Measurements from ENCODE around the gene B4GALT5. TPM values are rescaled to one million over a fixed set of nuclear protein-coding genes. Genes with fewer than 3 reads are reported as not detected.

The B4GALT5 gene
- total RNA-seq, 4 donors from 2014 or later = 4.2 to 10.3 (median 7.1) TPM

DNA sequence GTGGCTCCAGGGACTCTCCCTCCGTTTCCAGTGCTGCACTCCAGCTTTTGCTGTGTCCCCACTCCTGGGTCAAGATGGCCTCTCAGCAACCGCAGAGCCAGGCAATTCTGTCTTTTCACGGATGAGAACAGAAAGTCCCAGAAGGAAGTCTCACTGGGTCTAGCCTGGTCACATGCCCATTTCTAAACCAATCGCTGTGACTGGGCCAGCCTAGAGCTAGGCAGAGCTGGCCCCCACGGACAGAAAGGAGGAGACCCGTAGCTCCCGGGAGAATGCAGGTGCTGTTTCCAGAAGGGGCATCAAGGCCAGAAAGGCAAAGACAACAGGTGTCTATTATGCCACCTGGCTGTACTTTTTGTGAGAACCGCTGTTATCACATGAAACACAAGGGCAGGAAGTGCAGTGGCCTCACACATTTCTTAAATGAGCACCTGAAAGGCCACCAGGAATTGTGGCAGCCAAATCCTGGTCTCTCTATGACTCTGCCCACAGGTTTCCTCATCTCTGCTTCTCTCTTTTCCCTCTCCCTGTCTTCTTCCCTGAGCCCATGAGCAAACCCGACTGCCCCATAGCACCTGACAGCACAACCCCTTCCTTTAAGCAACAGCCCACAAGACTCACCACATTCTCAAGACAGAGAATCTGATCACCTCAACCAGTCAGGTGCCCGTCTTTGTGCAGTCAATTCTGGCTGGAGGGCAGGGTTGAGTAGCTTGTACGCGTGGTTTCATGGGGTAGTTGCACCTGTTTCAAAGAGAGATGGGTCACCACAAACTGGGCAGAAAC, 37.1 kb upstream of the B4GALT5 start:
- TF ChIP-seq, protein P1, sequence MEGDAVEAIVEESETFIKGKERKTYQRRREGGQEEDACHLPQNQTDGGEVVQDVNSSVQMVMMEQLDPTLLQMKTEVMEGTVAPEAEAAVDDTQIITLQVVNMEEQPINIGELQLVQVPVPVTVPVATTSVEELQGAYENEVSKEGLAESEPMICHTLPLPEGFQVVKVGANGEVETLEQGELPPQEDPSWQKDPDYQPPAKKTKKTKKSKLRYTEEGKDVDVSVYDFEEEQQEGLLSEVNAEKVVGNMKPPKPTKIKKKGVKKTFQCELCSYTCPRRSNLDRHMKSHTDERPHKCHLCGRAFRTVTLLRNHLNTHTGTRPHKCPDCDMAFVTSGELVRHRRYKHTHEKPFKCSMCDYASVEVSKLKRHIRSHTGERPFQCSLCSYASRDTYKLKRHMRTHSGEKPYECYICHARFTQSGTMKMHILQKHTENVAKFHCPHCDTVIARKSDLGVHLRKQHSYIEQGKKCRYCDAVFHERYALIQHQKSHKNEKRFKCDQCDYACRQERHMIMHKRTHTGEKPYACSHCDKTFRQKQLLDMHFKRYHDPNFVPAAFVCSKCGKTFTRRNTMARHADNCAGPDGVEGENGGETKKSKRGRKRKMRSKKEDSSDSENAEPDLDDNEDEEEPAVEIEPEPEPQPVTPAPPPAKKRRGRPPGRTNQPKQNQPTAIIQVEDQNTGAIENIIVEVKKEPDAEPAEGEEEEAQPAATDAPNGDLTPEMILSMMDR (IDR thresholded peaks at IDR 0.05) = no peak
- no peak for TF ChIP-seq POLR2A (IDR thresholded peaks at IDR 0.05)
- intact Hi-C loops (cut with DNase I; ENCODE audit: low total_unique reads) = no loop called here
- DNase-seq (ENCODE audit: low spot score in 2 of 2) = peak in 1 of 2 donors; percentile 19
- H3K4me3 ChIP-seq (ENCODE audit: low read depth, poor library complexity, severe bottlenecking) = no peak overlapping the region
- 68 to 75% methylated on average over 12 of the region's 12 CpGs for WGBS, 2 donors

DNA sequence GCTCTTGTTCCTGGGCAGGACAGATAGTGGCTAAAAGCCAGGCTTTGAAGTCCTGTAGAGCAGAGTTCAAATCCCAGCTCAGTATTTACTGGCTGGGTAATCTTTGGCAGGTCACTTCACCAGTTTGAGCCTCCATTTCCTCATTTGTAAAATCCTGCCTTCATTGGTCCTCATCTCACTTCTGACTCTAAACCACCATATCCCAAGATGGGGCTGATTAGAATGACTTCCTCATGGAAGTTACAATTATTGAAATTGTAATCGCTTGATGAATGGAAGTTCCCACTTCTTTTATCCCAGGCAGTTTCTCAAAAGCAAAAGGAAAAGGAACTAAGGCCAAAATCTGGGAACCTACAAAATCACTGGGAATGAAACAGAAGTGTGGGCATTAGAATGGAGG, 35.9 kb upstream of the B4GALT5 start:
- intact Hi-C loops (cut with DNase I; ENCODE audit: low total_unique reads) = no loop called here
- 77% methylated on average over 1 of the region's 1 CpG for WGBS, 2 donors
- TF ChIP-seq POLR2A (IDR thresholded peaks at IDR 0.05) = no peak
- TF ChIP-seq, protein P1 (IDR thresholded peaks at IDR 0.05) = no peak
- DNase-seq (ENCODE audit: low spot score in 2 of 2) = no peak
- no peak overlapping the region for H3K4me3 ChIP-seq (ENCODE audit: low read depth, poor library complexity, severe bottlenecking)

DNA sequence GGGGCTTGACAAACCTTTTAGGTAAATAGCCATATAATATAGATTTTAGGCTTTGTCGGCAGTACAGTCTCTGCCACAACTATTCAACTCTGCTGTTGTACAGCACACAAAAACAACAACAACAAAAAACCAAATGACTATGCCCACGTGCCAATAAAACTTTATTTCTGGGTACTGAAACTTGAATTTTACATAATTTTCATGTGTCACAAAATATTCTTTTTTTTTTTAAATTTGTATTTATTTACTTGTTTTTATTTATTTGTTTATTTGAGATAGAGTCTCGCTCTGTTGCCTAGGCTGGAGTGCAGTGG, 34.8 kb upstream of the B4GALT5 start:
- H3K4me3 ChIP-seq (ENCODE audit: low read depth, poor library complexity, severe bottlenecking) = no peak overlapping the region
- no peak for TF ChIP-seq POLR2A (IDR thresholded peaks at IDR 0.05)
- TF ChIP-seq, protein P1 (IDR thresholded peaks at IDR 0.05) = no peak
- no peak for DNase-seq (ENCODE audit: low spot score in 2 of 2)
- intact Hi-C loops (cut with DNase I; ENCODE audit: low total_unique reads) = no loop called here
- 94 to 97% methylated on average over 3 of the region's 3 CpGs for WGBS, 2 donors

DNA sequence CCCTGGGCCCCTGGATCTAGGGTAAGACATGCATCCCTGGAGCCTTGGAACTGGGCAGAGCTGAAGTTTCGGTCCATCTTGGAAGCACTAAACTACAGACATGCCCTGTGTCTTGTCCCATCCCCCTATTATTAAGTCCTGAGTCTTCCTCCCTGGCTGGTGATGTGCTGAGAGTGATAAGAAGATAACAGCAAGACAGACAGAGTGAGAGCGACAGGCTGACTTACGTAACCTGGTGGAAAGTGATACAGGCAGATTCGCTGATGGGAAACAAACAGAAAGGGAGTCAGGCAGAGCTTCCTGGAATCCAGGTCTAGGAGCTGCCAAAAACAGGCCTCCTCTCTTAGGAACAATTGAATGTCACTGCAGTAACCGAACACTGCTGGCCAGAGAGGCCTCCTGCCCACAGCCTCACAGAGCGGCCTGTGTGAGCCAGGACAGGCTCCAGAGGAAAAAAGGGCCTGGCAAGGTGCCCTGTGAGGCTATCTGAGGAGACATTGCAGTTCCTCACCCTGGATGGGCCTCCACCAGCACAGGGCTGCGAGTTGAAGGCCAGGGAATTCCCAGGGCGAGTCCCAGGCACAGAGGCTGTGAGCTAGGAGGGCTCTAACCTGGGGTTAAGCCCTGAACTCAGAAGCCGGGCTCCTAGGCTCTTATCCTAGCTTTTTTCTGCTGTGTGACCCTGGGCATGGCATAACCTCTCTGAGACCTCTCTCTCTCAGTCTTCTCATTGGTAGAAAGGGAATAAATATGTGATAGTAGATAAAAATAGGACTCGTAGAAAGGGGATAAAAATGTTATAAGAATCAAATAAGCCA, 34.2 kb upstream of the B4GALT5 start:
- 43 to 48% methylated on average over 10 of the region's 10 CpGs for WGBS, 2 donors
- H3K4me3 ChIP-seq (ENCODE audit: low read depth, poor library complexity, severe bottlenecking) = no peak overlapping the region
- TF ChIP-seq, protein P1 (IDR thresholded peaks at IDR 0.05) = no peak
- no peak for TF ChIP-seq POLR2A (IDR thresholded peaks at IDR 0.05)

DNA sequence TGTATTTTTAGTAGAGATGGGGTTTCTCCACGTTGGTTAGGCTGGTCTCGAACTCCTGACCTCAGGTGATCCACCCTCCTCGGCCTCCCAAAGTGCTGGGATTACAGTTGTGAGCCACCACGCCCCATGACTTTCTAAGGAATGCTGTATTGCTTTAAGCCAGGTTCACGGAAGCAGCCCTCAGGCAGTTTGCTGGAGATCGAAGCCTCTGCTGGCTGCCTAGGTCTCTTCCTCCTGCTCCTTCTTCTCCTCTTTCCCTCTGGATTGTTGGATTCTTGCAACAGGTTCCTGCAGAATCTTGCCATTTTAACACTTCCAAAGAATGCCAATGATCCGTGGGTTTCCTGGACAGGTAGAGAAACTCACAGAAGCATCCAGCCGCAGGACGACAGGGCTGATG, 29.3 kb upstream of the B4GALT5 start:
- intact Hi-C loops (cut with DNase I; ENCODE audit: low total_unique reads) = no loop called here
- 58 to 67% methylated on average over 9 of the region's 9 CpGs for WGBS, 2 donors
- TF ChIP-seq, protein P1 (IDR thresholded peaks at IDR 0.05) = no peak
- TF ChIP-seq POLR2A (IDR thresholded peaks at IDR 0.05) = no peak
- no peak overlapping the region for H3K4me3 ChIP-seq (ENCODE audit: low read depth, poor library complexity, severe bottlenecking)
- DNase-seq (ENCODE audit: low spot score in 2 of 2) = no peak

More for the DNA sequence above, 34.2 kb upstream of the B4GALT5 start:
- peak; percentile 70 to 94 for DNase-seq (ENCODE audit: low spot score in 2 of 2)
- intact Hi-C loops (cut with DNase I; ENCODE audit: low total_unique reads) = no loop called here

All from lower leg skin (tissue), 4 donors.